ENCODE data around the gene PCNT. TPM values are rescaled to one million over a fixed set of nuclear protein-coding genes. Genes with fewer than 3 reads are reported as not detected.

Gene PCNT
- total and polyA plus RNA-seq, 7 donors: 99.4 to 642 (median 248) TPM

GRCh38 chr21:46454142-46454541 is 130.2 kb downstream of the PCNT start:
- Histone ChIP-seq H3K4me3 (no peak overlapping the region), H3K9me3 (no peaks in the 10 kb centered on the region), H3K36me3 (ENCODE audit: insufficient read depth in 1 of 2, low read depth in 1 of 2) (peaks cover 0 to 3% of the 10 kb centered on the region in 2 donors), H3K4me1 (peaks cover 37% of the 10 kb centered on the region), H3K27me3 (ENCODE audit: insufficient read depth in 3 of 3, low read length in 2 of 3) (no peaks in the 10 kb centered on the region), H3K27ac (no peak overlapping the region)
- TF ChIP-seq CTCF (IDR thresholded peaks at IDR 0.05): no peak
- ATAC-seq (no peak), DNase-seq (no peak)
- intact Hi-C loops (cut with DNase I): no loop called here
- WGBS, 3 donors: 26 to 32% (median 29%) methylated on average over 3 of the region's 3 CpGs

DNA sequence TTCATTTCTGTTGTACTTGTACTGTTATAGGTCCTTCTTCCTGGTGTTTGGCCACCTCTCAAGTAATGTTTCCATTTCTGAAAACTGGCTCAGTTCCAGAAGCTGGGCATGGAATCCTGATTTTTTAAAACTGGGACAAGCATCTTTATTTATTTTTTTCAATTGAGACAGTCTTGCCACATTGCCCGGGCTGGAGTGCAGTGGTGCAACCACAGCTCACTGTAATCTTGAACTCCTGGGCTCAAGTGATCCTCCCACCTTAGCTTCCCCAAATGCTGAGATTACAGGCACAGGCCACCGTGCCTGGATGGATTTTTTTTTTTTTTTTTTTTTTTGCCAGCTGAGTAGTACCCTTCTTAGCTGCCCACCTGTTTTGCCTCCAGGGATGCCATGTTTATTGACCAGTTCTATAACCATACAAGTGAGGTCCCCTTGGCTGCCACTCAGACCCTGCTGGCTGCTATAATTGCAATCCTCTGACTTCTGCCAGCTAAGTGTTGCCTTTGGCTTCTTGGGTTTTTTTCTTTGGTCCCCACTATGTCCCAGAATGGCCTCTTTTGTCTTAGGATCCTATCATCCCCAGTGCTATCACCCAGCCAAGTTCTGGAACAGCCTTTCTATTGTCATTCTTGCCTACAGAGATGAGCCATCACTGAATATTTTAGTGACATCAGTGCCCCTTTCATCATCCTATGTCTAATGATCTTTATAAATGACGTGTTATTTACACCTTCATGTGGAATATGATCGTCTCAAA is 130.9 kb downstream of the PCNT start:
- Histone ChIP-seq H3K4me1 (peaks cover 37% of the 10 kb centered on the region), H3K27me3 (ENCODE audit: insufficient read depth in 3 of 3, low read length in 2 of 3) (no peaks in the 10 kb centered on the region), H3K27ac (peak overlapping the region; percentile 85), H3K36me3 (ENCODE audit: insufficient read depth in 1 of 2, low read depth in 1 of 2) (peaks cover 0 to 3% of the 10 kb centered on the region in 2 donors), H3K9me3 (no peaks in the 10 kb centered on the region), H3K4me3 (no peak overlapping the region)
- WGBS, 3 donors: 27 to 31% (median 27%) methylated on average over 4 of the region's 4 CpGs
- DNase-seq (no peak), ATAC-seq (no peak)
- intact Hi-C loops (cut with DNase I): no loop called here
- TF ChIP-seq CTCF (IDR thresholded peaks at IDR 0.05): no peak

DNA sequence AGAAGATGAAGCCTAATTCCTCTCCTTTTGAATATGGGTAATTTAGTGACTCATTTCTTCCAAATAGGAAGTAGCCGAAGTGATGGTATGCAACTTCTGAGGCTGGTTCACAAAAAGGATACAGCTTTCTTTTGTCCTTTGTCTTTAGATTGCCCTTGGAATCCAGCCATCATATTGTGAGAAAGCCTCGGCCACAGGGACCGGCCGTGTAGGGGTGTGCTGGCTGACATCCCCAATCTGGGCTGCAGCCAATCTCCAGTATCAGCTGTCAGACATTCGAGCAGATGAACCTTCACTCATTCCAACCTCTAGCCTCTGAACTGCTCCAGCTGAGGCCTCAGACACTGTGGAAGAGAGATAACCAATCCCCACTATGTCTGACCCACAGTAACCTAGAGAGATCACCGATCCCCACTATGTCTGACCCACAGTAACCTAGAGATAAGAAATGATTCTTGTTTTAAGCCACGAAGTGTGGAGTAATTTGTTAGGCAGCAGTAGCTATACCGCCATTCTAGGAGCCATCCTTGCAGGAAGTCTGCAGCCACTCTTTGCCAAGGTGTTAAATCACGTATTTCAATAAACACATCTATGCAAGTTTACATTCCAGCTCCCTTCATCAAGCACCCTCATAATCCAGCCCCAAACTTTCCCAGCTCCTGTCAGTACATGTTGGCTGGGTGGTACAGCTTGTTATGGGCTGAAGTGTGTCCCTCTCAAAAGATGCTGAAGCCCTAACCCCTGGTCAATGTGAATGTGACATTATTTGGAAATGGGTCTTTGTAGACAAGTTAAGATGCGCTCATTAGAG is 131.8 kb downstream of the PCNT start:
- Histone ChIP-seq H3K27me3 (ENCODE audit: insufficient read depth in 3 of 3, low read length in 2 of 3) (no peaks in the 10 kb centered on the region), H3K36me3 (ENCODE audit: insufficient read depth in 1 of 2, low read depth in 1 of 2) (peaks cover 0 to 3% of the 10 kb centered on the region in 2 donors), H3K4me3 (no peak overlapping the region), H3K4me1 (peaks cover 42% of the 10 kb centered on the region), H3K9me3 (no peaks in the 10 kb centered on the region), H3K27ac (peak overlapping the region; percentile 85)
- no peak for DNase-seq
- 23 to 26% (median 25%) methylated on average over 10 of the region's 10 CpGs for WGBS, 3 donors
- no peak for ATAC-seq
- intact Hi-C loops (cut with DNase I): no loop called here
- no peak for TF ChIP-seq CTCF (IDR thresholded peaks at IDR 0.05)

DNA sequence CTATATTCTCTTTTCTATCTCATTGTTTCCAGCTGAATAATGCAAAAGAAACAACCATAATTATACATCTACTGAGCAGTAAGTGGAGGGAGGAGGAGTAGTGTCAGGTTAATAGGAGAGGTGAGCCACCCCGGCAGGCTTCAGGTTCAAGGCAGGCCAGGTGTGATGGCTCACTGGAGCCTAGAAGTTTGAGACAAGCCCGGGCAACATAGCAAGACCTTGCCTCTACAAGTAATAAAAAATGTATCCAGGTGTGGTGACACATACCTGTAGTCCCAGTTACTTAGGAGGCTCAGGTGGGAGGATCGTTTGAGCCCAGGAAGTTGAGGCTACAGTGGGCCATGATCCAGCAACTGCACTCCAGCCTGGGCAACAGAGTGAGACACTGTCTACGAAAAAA is 132.8 kb downstream of the PCNT start:
- H3K36me3 ChIP-seq (ENCODE audit: insufficient read depth in 1 of 2, low read depth in 1 of 2): peaks cover 0 to 3% of the 10 kb centered on the region in 2 donors
- no peaks in the 10 kb centered on the region for H3K9me3 ChIP-seq
- intact Hi-C loops (cut with DNase I): no loop called here
- H3K4me1 ChIP-seq: peaks cover 45% of the 10 kb centered on the region
- TF ChIP-seq CTCF (IDR thresholded peaks at IDR 0.05): no peak
- 91 to 94% (median 93%) methylated on average over 4 of the region's 4 CpGs for WGBS, 3 donors
- ATAC-seq (no peak), DNase-seq (no peak)
- peak overlapping the region; percentile 85 for H3K27ac ChIP-seq
- no peaks in the 10 kb centered on the region for H3K27me3 ChIP-seq (ENCODE audit: insufficient read depth in 3 of 3, low read length in 2 of 3)
- peak overlapping the region; percentile 92 for H3K4me3 ChIP-seq

Data from psoas muscle (tissue), 8 donors.